ENCODE results near the gene SEC31B. TPM values are rescaled to one million over a fixed set of nuclear protein-coding genes. Genes with fewer than 3 reads are reported as not detected.

The SEC31B gene
- total RNA-seq, 1 experiment from 2014 or later = 6.3 TPM

- Histone ChIP-seq H4K20me1 (ENCODE audit: control insufficient read depth, insufficient read depth, insufficient read length) (no peaks in the 10 kb centered on the region), H3K56ac (ENCODE audit: insufficient read length, low read depth, low read length) (no peak overlapping the region), H4K5ac (ENCODE audit: insufficient read length, low read depth, low read length) (no peak overlapping the region), H4K8ac (replicated peaks; ENCODE audit: insufficient read length, low read depth, low read length) (no peak overlapping the region), H3K18ac (ENCODE audit: insufficient read length, low read depth, low read length) (no peak overlapping the region), H2BK5ac (ENCODE audit: insufficient read length, low read length) (no peak overlapping the region), H2AFZ (ENCODE audit: low read length) (no peak overlapping the region), H3K23ac (ENCODE audit: insufficient read length, low read depth, low read length) (no peak overlapping the region), H3K4me1 (ENCODE audit: insufficient read depth, low read length) (no peaks in the 10 kb centered on the region), H3K14ac (ENCODE audit: insufficient read depth, low read length) (no peak overlapping the region), H3K4me2 (ENCODE audit: insufficient read depth, insufficient read length, low read length) (no peak overlapping the region), H2BK120ac (ENCODE audit: low read depth, low read length, poor library complexity, severe bottlenecking) (no peak overlapping the region), H3K4ac (ENCODE audit: low read depth, low read length) (no peak overlapping the region), H3T11ph (ENCODE audit: low read length) (no peak overlapping the region), H3K23me2 (ENCODE audit: insufficient read length, low read depth, low read length, poor library complexity, severe bottlenecking) (no peaks in the 10 kb centered on the region), H2BK20ac (ENCODE audit: low read depth, low read length, poor library complexity, severe bottlenecking) (no peak overlapping the region), H3K79me1 (ENCODE audit: insufficient read depth, low read depth, low read length, poor library complexity, severe bottlenecking) (no peaks in the 10 kb centered on the region), H3K9ac (ENCODE audit: extremely low read depth, insufficient read length, low read length) (no peak overlapping the region), H2BK12ac (ENCODE audit: insufficient read length, low read depth, low read length) (no peak overlapping the region), H3K9me3 (ENCODE audit: control insufficient read depth, low read depth, low read length) (no peaks in the 10 kb centered on the region), H3K27ac (ENCODE audit: insufficient read length, low read depth, low read length) (no peak overlapping the region), H2BK15ac (ENCODE audit: low read depth, low read length) (no peak overlapping the region), H3K79me2 (ENCODE audit: insufficient read depth, low read length) (no peaks in the 10 kb centered on the region), H3K27me3 (ENCODE audit: insufficient read depth, low read length) (no peaks in the 10 kb centered on the region), H2AK5ac (ENCODE audit: insufficient read length, low read length) (no peak overlapping the region), H4K91ac (ENCODE audit: insufficient read length, low read depth, low read length) (no peak overlapping the region)
- TF ChIP-seq CTCF (conservative IDR thresholded peaks at IDR 0.05) = no peak
- Mint-ChIP-seq H3K27ac (no peak overlapping the region), H3K27me3 (ENCODE audit: low read depth) (peaks cover 46% of the 10 kb centered on the region), H3K4me3 (no peak overlapping the region), H3K36me3 (ENCODE audit: insufficient read depth in 1 of 3, low read depth in 3 of 3) (no peaks in the 10 kb centered on the region; a peak in 1 of 7 replicates), H3K4me1 (peaks cover 2% of the 10 kb centered on the region in 2 experiments; a peak in 2 of 4 replicates), H3K9me3 (no peaks in the 10 kb centered on the region)
- no CpG with 5 or more reads among the region's 7 CpGs for WGBS (ENCODE audit: extremely low coverage, insufficient read length, low lambda C conversion rate)
- DNase-seq = no peak
Measured at GRCh38 chr10:100510533-100511308, 8.9 kb downstream of the SEC31B start.
